SU-DHL-6 (cell line): ENCODE measurements around the gene ARF6.
A peak's percentile ranks its signal among the peaks of the same experiment; 100 is the strongest.

Experiments used
- H2AFZ ChIP-seq: fragments of 200-600 bp; sonication (generic); 2 replicates; pipeline ENCODE4 v1.6.1; 2014; ENCODE audit warnings: low read depth, mild to moderate bottlenecking, moderate library complexity, mixed read lengths, antibody characterized with exemption, low read length; ENCODE audit not compliant: severe bottlenecking
- H3F3A ChIP-seq: fragments of 200-600 bp; shearing (Covaris generic); 2 replicates; pipeline ENCODE4 v1.6.0; 2016; ENCODE audit warnings: antibody characterized with exemption, mild to moderate bottlenecking; ENCODE audit not compliant: insufficient read depth
- H3K27ac ChIP-seq: fragments of 200-600 bp; sonication (generic); 2 replicates; pipeline ENCODE4 v1.5.1; 2016; ENCODE audit warnings: low read depth, mild to moderate bottlenecking, low read length, moderate library complexity, mixed read lengths
- H3K27me3 ChIP-seq: fragments of 200-600 bp; sonication (generic), shearing (Covaris generic); 2 replicates; pipeline ENCODE4 v1.6.0; 2014; ENCODE audit warnings: mild to moderate bottlenecking, low read length
- H3K36me3 ChIP-seq: fragments of 200-600 bp; sonication (generic); 2 replicates; pipeline ENCODE4 v1.6.1; 2014; ENCODE audit warnings: mild to moderate bottlenecking, low read length, mixed read lengths
- H3K4me2 ChIP-seq: fragments of 300-600, 200-600 bp; shearing (Covaris generic), sonication (generic); 2 replicates; pipeline ENCODE4 v1.6.0; 2014; ENCODE audit warnings: low read length, low read depth, mild to moderate bottlenecking; ENCODE audit not compliant: poor library complexity, severe bottlenecking
- H3K4me3 ChIP-seq: fragments of 200-600 bp; sonication (generic); 2 replicates; pipeline ENCODE4 v1.5.1; 2014; ENCODE audit warnings: antibody characterized with exemption, low read length, mild to moderate bottlenecking, mixed read lengths; ENCODE audit not compliant: insufficient read depth, poor library complexity, severe bottlenecking
- H3K79me2 ChIP-seq: fragments of 200-600 bp; sonication (generic); 2 replicates; pipeline ENCODE4 v1.6.1; 2014; ENCODE audit warnings: mild to moderate bottlenecking, low read length, moderate library complexity; ENCODE audit not compliant: insufficient read depth
- H3K9ac ChIP-seq: fragments of 200-600 bp; sonication (generic); 2 replicates; pipeline ENCODE4 v1.7.0; 2014; ENCODE audit warnings: mild to moderate bottlenecking, low read length
- H3K9me2 ChIP-seq: fragments of 200-600 bp; sonication (generic); replicated peaks from 2 replicates; pipeline ENCODE4 v1.6.1; 2014; ENCODE audit warnings: low read length; ENCODE audit not compliant: insufficient read depth
- H3K9me3 ChIP-seq: fragments of 200-600 bp; sonication (generic); 2 replicates; pipeline ENCODE4 v1.6.1; 2014; ENCODE audit warnings: low read length, mixed read lengths; ENCODE audit not compliant: insufficient read depth
- H4K20me1 ChIP-seq: fragments of 200-600 bp; sonication (generic); 2 replicates; pipeline ENCODE4 v1.6.1; 2014; ENCODE audit warnings: low read depth, mild to moderate bottlenecking, antibody characterized with exemption, low read length, moderate library complexity, mixed read lengths
- EZH2phosphoT487 ChIP-seq: fragments of 200-600 bp; sonication (generic), shearing (Covaris generic); conservative IDR thresholded peaks from 2 replicates; pipeline ENCODE4 v1.6.1; 2018; ENCODE audit warnings: mild to moderate bottlenecking, antibody characterized with exemption, low read length, moderate library complexity, mixed read lengths
- TF ChIP-seq, protein P1 (sequence below): fragments of 200-600 bp; sonication (generic); IDR thresholded peaks from one replicate; pipeline ENCODE4 v1.5.1; 2017; ENCODE audit warnings: antibody characterized with exemption, mild to moderate bottlenecking, low read length, moderate library complexity; ENCODE audit not compliant: insufficient read depth, poor library complexity, severe bottlenecking

Gene ARF6

DNA sequence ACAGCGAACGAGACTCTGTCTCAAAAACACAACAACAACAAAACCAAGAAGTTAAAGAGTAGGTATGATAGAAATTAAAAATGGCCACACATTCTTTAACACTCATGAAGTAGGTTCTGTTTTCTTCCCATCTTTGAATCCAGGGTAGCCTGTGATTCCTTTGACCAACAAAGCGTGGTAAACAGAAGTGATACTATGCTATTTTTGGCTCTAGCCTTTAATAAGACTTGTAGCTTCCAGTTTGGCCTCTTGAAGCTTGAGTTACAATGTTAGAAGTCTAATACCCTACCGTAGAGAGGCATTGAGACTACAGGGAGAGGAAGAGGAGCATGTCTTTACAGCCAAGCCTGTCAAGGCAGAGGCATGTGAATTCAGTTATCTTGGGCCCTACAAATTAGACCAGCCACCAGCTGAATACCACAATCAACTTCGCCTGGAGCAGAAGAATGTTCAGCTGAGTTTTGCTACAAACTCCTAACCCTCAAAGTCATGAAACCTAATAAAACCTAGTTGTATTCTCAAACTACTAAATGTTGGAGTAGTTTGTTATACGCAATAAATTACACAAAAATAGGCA lies 35.4 kb upstream of the ARF6 start:
- no peaks in the 10 kb centered on the region for H3K9me3 ChIP-seq
- H3K27me3 ChIP-seq: no peaks in the 10 kb centered on the region
- H3K79me2 ChIP-seq: peaks cover 2% of the 10 kb centered on the region
- no peaks in the 10 kb centered on the region for H3K9me2 ChIP-seq
- no peak for TF ChIP-seq EZH2phosphoT487
- TF ChIP-seq, protein P1, sequence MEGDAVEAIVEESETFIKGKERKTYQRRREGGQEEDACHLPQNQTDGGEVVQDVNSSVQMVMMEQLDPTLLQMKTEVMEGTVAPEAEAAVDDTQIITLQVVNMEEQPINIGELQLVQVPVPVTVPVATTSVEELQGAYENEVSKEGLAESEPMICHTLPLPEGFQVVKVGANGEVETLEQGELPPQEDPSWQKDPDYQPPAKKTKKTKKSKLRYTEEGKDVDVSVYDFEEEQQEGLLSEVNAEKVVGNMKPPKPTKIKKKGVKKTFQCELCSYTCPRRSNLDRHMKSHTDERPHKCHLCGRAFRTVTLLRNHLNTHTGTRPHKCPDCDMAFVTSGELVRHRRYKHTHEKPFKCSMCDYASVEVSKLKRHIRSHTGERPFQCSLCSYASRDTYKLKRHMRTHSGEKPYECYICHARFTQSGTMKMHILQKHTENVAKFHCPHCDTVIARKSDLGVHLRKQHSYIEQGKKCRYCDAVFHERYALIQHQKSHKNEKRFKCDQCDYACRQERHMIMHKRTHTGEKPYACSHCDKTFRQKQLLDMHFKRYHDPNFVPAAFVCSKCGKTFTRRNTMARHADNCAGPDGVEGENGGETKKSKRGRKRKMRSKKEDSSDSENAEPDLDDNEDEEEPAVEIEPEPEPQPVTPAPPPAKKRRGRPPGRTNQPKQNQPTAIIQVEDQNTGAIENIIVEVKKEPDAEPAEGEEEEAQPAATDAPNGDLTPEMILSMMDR: no peak
- H3K9ac ChIP-seq: no peak overlapping the region
- H3K27ac ChIP-seq: peak overlapping the region; percentile 15; the same call in 1 of the 2 replicates
- no peak overlapping the region for H3K4me3 ChIP-seq
- H3K4me2 ChIP-seq: peak overlapping the region; percentile 18
- H3K36me3 ChIP-seq: no peaks in the 10 kb centered on the region
- no peak overlapping the region for H2AFZ ChIP-seq
- H3F3A ChIP-seq: peaks cover 25% of the 10 kb centered on the region
- no peaks in the 10 kb centered on the region for H4K20me1 ChIP-seq

DNA sequence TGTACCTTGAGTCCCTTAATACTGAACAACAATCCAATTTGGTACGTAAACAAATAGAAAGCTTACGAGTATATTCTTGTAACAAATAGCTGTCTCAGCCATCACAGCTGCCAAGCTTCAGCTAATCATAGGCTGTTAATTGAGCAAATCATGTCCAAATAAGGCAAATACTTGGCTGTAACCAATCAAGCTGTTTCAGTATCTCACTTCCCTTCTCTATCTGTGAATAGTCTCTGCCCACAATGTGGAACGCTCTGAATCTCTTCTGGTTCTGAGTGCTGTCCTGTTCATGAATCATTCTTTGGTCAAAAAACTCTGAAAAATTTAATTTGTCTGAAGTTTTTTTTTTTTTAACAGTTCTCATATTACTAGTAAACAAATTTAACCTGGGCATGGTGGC lies 34.5 kb upstream of the ARF6 start:
- Histone ChIP-seq H3K9me3 (no peaks in the 10 kb centered on the region), H3F3A (peaks cover 25% of the 10 kb centered on the region), H3K27me3 (no peaks in the 10 kb centered on the region), H3K27ac (peak overlapping the region; percentile 29; the same call in 1 of the 2 replicates), H3K4me3 (no peak overlapping the region), H2AFZ (no peak overlapping the region), H3K79me2 (peaks cover 3% of the 10 kb centered on the region; the same call in 1 of the 2 replicates), H3K4me2 (peak overlapping the region; percentile 20), H3K9me2 (no peaks in the 10 kb centered on the region), H3K36me3 (no peaks in the 10 kb centered on the region), H3K9ac (no peak overlapping the region), H4K20me1 (no peaks in the 10 kb centered on the region)
- TF ChIP-seq, protein P1: no peak
- TF ChIP-seq EZH2phosphoT487: no peak

DNA sequence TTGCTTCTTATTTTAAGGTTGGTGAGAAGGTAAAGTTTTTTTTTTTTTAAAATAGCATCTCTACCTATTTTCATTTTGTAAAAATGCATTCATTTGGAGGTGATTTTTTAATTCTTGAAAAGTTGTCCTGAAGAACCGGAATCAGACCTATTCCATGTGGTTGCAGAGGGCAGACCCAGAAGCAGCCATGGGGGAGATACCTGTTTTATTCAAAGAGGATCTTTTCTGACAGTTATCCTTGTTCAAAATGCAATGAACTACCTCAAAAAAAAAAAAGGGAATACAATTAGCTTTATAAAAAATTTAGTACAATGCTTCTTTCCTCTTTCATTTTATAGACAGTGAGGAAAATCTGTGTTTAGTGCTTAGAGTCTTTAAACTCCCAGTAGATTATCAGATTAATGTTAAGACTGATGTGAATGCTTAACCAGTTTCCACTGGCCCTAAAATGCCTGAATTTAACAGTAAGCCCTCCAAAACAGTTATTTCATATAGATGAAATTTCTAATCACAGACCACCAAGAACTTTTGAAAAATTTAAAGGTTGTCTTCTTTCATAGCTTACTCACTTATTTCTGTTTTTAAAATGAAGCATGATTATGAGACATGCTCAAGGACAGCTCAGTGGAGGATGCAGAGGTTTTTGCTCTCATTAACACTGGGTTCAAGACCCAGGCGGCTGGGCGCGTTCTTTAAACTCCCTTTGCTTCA lies 31.7 kb upstream of the ARF6 start:
- H3K4me2 ChIP-seq: peak overlapping the region; percentile 75
- TF ChIP-seq EZH2phosphoT487: no peak
- TF ChIP-seq, protein P1: no peak
- H3K79me2 ChIP-seq: peaks cover 5% of the 10 kb centered on the region; the same call in 1 of the 2 replicates
- peak overlapping the region; percentile 60 for H3K4me3 ChIP-seq
- H3K27me3 ChIP-seq: no peaks in the 10 kb centered on the region
- H3K9ac ChIP-seq: peak overlapping the region; percentile 74
- H3K27ac ChIP-seq: peak overlapping the region; percentile 85
- no peaks in the 10 kb centered on the region for H3K36me3 ChIP-seq
- no peaks in the 10 kb centered on the region for H3K9me2 ChIP-seq
- H2AFZ ChIP-seq: peak overlapping the region; percentile 98
- no peaks in the 10 kb centered on the region for H3K9me3 ChIP-seq
- no peaks in the 10 kb centered on the region for H4K20me1 ChIP-seq
- H3F3A ChIP-seq: peaks cover 40% of the 10 kb centered on the region
